NOMO-1 treated with DMSO at 0.1 percent for 48 hours (cell line): ENCODE measurements around the gene SLC25A43.
"Not testable (repeated sequence)": the region's sequence is repeated elsewhere in the genome, so short reads cannot be mapped to it uniquely, and the experiment has no call there.

Experiments used
- DNase-seq: peaks from one replicate; lab custom pipeline; 2025; ENCODE audit not compliant: unreplicated experiment; lab: John Stamatoyannopoulos, UW

The SLC25A43 gene

DNA sequence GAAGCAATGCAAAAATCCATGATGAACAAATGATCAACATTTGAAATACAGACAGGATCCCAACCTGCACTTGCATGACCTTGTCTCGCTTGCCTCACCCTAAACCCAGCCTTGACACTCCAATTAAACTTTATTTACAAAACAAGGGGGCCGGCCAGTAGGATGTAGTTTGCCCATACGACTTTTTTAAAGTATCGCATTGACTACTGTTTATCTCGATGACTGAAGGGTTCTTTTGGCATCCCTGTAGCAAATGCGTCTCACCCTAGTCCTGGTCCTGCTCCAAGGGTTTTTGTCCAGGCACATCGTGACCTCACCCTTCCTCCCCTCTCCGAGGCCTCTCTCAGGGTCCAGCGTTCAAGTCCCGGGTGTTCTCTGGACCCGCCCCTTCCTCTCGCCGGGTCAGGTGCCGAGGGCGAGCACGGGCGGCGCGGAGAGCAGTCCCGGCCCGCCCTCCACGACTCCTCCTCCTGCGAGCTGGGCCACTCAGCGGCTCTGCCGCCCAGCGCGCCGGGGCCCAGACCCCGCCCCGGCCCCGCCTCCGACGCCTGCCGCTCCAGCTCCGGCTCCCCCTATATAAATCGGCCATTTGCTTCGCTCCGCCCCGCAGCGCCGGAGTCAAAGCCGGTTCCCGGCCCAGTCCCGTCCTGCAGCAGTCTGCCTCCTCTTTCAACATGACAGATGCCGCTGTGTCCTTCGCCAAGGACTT lies 68.9 kb downstream of the SLC25A43 start, which contains the start of gene SLC25A5:
SLC25A5 (plus strand) TSS at position 603 of the 709 bp plus-strand sequence; CDS start at position 675, 72 bp downstream.
- peak; percentile 74 for DNase-seq

DNA sequence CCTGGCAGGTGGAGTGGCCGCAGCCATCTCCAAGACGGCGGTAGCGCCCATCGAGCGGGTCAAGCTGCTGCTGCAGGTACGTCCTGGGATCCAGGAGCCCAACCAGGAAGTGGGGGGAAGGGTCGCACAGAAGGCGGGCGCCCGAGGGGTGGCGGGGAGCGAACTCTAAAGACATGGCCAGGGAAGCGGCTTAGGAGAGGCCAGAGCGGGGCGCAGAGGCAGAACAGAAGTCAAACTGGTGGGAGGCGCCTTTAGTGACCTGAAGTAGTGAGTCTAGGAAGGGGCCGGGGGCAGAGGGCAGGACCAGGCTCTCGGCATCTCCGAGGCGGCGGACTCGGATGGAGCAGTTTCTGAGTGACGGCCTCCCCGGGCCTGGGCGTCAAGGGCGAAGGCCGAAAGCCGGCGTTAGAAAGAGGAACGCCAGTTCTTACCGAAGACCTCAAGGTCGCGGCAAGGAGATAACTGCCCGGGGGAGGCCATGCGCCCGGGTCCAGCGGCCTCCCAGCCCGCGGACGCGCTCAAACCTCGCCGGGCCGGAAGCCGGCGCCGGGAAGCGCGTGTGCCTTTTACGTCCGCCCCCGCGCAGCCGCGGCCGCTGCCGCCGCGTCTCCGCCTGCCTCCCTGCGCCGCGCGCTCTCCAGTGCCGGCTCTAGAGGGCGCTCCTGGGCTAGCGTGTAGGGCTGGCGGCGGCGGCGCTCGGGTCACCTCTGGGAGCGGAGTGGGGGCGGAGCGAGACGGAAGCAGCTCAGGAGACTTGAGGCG lies 69.6 kb downstream of the SLC25A43 start:
- DNase-seq: peak; percentile 75

GRCh38 chrX:119469313-119469635 lies 70.1 kb downstream of the SLC25A43 start:
- no peak for DNase-seq

DNA sequence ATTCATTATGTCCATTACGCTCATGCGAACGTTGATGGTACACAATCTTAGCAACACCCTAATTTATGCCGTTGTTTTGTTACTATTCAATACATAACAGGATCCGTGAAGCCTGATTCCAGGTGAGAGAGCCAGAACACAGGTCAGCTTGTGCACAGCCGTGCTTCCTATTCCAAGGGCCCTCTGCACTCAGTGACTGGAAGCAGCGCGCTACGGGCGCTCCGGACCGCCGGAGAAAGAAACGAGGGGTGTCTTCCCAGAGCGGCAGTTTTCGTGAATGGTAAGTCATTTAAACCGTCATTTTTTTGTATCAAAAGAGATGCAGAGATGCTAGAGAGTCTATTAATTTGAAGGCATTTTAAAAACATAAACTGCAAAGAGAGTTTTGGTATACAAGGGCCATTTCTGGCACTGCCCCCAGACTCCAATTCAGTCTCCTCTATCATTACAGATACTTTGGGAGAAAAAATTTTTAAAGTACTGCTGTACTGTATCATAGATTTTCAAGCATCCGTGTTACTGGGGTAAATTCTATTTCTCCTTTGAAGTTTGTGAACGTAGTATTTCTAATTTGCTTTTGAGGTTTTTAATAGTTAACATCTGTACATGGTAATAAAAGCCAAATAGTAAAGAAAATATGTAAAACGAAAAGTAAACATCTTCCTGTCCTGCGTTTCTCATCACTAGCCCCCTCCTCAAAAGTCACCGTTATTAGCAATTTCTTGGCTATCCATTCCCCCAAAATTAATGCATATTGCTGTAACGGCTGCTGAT lies 75.7 kb downstream of the SLC25A43 start:
- no peak for DNase-seq

DNA sequence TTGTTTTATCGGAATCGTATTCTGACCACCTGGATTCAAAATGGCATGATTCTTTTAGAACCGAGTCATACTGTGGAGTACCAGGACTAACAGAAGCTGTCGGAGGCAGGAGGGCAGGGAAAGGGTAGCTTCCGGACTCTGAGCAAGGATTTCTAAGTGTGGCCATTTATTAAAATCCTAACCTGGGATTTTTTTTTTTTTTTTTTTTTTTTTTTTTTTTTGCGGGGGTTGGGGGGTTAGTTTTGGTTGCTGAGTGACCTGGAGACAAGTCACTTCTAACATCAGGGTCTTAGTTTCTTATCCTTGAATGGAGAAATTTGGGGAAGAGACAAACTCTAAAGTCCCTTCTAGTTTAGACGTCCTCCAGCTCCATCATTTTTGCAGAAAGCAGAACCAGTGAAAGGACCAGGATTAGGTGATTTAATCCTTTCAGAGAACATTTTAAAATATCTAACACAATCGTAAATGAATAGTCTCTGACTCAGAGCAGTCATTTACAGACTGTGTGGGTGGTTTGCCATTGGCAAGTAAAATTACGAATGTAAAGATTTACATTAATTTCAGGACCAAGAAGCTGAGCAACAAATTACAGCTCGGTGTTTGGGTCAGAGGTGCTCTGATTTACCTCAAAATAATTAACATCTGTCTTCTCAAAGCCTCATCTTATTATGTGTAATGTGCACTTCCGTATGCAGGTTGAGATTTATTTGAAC lies 76.4 kb downstream of the SLC25A43 start:
- no peak for DNase-seq

DNA sequence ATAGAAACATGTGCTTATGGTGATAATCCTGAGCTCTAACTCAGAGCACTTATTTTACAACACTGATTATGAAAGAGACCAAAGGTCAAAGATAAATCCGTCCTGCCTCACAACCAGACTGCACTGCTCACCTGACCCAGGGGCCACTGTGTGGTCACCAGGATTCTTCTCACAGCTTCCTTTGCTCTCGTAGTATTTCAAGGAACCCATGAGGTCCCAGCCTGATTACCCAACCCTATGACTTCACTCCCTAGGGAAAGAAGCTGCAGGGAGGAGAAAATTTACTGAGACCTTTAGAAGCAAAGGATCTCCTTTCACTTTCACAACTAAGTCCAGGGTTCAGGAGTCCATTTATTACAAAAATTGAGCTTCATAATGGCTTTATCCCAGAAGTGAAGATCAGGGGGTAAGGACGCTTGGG lies 78.7 kb downstream of the SLC25A43 start:
- DNase-seq: peak; percentile 43

- no peak for DNase-seq
Observed at GRCh38 chrX:119478504-119478903, 79.4 kb downstream of the SLC25A43 start.

- DNase-seq: no peak
Observed at GRCh38 chrX:119479845-119480244, 80.7 kb downstream of the SLC25A43 start.

DNA sequence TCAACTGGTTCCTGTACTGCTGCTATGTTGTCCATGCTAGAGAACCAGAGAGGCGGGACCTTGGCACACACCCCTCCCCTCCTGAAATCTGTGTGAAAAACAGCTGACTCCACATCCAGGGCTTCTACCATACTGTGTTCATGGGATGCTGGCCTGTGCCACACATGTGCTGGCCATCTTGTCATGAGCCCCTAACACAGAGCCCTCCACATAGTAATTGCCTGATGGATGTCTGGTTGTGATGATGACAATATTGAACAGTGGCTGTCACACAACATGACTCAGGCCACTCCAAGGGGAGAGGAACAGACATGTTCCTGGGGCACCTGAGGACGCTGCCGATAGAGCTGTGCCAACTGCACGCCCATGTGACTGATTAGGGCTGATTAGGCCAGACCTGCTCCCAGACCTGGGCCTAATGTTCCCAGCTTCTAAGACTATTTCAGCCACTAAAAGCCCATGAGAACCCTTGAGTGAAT lies 82.2 kb downstream of the SLC25A43 start:
- DNase-seq: no peak

- no peak for DNase-seq
Observed at GRCh38 chrX:119482041-119482440, 82.9 kb downstream of the SLC25A43 start.

- peak; percentile 70 for DNase-seq
Observed at GRCh38 chrX:119482481-119483480, 83.6 kb downstream of the SLC25A43 start.

GRCh38 chrX:119486745-119487144 lies 87.6 kb downstream of the SLC25A43 start:
- DNase-seq: no peak

DNA sequence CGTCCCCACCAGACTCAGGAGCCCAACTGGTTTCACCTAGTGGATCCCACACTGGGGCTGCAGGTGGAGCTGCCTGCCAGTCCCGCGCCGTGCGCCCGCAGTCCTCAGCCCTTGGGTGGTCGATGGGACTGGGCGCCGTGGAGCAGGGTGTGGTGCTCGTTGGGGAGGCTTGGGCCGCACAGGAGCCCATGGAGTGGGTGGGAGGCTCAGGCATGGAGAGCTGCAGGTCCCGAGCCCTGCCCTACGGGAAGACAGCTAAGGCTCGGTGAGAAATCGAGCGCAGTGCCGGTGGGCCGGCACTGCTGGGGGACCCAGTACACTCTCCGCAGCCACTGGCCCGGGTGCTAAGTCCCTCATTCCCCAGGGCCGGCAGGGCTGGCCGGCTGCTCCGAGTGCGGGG lies 88.6 kb downstream of the SLC25A43 start:
- DNase-seq: not testable (repeated sequence)

DNA sequence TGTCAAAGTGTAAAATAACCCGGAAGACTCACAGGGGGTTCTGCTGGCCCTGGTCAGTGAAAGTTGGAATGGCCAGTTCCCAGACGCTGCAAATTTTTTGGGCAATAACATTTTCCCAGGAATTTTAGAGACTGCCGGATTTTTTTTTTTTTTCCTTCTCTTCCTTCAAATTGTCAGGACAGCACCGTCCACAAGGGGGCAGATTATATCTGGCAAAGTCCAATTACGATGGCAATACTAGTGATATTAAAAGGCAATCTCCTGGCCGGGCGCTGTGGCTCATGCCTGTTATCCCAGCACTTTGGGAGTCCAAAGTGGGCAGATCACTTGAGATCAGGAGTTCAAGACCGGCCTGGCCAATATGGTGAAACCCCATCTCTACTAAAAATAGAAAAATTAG lies 89.6 kb downstream of the SLC25A43 start:
- peak; percentile 26 for DNase-seq

DNA sequence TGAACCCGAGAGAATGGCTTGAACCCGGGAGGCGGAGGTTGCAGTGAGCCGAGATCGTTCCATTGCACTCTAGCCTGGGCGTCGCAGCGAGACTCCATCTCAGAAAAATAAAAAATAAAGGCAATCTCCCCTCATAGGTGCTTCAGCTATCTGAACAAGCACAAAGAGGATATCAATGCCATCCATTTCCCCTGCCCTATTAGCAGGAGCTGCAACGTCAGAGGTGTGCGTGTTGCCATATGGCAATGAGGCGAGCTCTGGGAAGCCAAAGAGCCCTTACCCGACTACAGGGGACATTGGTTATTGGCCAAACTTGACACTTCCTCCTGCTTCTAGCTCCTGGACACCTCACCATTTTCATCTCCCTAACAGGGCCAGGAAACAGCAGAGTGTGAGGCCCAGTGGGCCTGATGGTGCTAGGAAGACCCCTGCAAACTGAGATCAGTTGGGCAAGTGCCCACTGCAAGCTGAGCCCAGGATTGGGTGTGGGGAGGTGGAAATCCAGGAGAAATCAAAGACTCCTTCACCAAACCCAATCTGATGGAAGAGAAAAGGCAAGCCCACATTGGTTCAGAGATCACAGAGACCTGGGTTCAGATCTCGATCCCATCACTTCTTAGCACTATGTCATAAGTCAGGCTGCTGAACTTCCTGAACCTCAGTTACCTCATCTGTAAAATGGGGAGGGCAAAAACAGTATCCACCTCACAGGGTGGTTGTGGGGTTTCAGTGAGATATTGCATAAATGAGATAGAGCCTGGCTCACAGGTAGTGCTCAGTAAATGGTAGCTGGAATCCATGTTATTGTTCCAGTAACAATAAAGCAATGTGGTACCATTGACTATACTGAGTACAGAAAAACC lies 90.3 kb downstream of the SLC25A43 start:
- DNase-seq: no peak

DNA sequence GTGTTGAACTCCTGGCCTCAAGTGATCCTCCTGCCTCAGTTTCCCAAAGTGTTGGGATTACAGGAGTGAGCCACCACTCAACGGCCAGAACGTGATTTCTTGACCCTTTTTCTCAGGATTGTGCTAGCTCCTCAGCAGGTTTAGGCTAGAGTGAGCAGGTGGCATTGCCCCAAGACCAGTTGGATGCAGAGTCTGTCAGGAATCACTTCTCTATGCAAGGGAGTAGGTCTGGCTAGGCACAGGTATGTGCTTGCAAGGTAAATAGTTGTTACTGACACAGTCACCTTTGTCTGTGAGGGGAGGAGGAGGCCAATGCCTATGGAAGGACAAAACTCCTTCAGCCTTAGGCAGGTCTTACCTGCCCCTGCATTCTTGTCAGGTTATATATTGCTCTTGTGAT lies 93.3 kb downstream of the SLC25A43 start:
- DNase-seq: no peak

GRCh38 chrX:119493851-119494495 lies 94.8 kb downstream of the SLC25A43 start:
- DNase-seq: not testable (repeated sequence)
